Heart right ventricle (tissue), 16 donors: ENCODE data around the gene AQR. TPM values are rescaled to one million over a fixed set of nuclear protein-coding genes. Genes with fewer than 3 reads are reported as not detected.
"Not testable (repeated sequence)": the region's sequence is repeated elsewhere in the genome, so short reads cannot be mapped to it uniquely, and the experiment has no call there.

Experiments
- ATAC-seq, 8 donors: fragments of 200-7000 bp; cut with Tn5 transposase; one replicate each; pipeline ENCODE4 v1.9.1; 2020; ENCODE audit warnings: mild to moderate bottlenecking in 8 of 8, moderate library complexity in 8 of 8, moderate number of reproducible peaks in 1 of 8
- DNase-seq, 2 donors: peaks; one replicate each; pipeline ENCODE4 v3.0.0-alpha.2; 2020
- H3K27ac ChIP-seq, 10 donors: fragments of 200-600 bp; sonication (generic) in 2 of 10; one replicate each; pipeline versions ENCODE4 v1.5.0 to v1.8.0; 2020 to 2022; ENCODE audit warnings: mild to moderate bottlenecking in 3 of 10
- H3K27me3 ChIP-seq, 7 donors: fragments of 200-600 bp; one replicate each; pipeline ENCODE4 v1.8.0; 2021 to 2022; ENCODE audit warnings: mild to moderate bottlenecking in 2 of 7
- H3K36me3 ChIP-seq, 9 donors: fragments of 200-600 bp; sonication (generic) in 1 of 9; one replicate each; pipeline versions ENCODE4 v1.5.0 to v1.8.0; 2020 to 2022; ENCODE audit warnings: mild to moderate bottlenecking in 2 of 9
- H3K4me1 ChIP-seq, 9 donors: fragments of 200-600 bp; sonication (generic) in 1 of 9; one replicate each; pipeline versions ENCODE4 v1.5.0 to v1.8.0; 2020 to 2022; ENCODE audit warnings: mild to moderate bottlenecking in 4 of 9
- H3K4me3 ChIP-seq, 10 donors: fragments of 200-600 bp; sonication (generic) in 2 of 10; one replicate each; pipeline versions ENCODE4 v1.5.0 to v1.8.0; 2020 to 2022; ENCODE audit warnings: mild to moderate bottlenecking in 7 of 10, moderate library complexity in 2 of 10
- H3K9me3 ChIP-seq, 11 donors: fragments of 200-600 bp in 10 of 11; sonication (generic) in 2 of 11; one replicate each; pipeline versions ENCODE4 v1.5.0 to v1.8.0; 2013 to 2022; ENCODE audit warnings: mild to moderate bottlenecking in 2 of 11, control low read depth in 1 of 11, moderate library complexity in 1 of 11
- WGBS, 2 donors: extraction: QIAGEN DNeasy Blood & Tissue Kit; methylation state at CpG; one replicate each; pipeline ENCODE4 v1.1.7; 2013; ENCODE audit warnings: inconsistent platforms in 1 of 2; 5-methylcytosine and 5-hydroxymethylcytosine counted together
- intact Hi-C, 10 donors: fragments of 100-400 bp; cut with DNase I; formaldehyde crosslinking; loops; one replicate each; pipeline versions ENCODE4 v1.11.1 to v1.14.2; 2022
- polyA plus RNA-seq, 2 donors: library from polyadenylated mRNA; stranded (reverse); fragments of 200-250 nt; gene quantifications; one replicate each; pipeline ENCODE4 v1.2.3, GENCODE V29; 2013
- total RNA-seq, 10 donors: library from RNA; stranded (reverse); fragmentation: NEBNext Ultra II Directional in 3 of 10; extraction: Animal tissue kit (Norgen Biotek cat#: 25700) in 3 of 10; gene quantifications; one replicate each; pipeline versions ENCODE4 v1.2.1 to v1.2.4, GENCODE V29; 2021 to 2023
- TF ChIP-seq, protein P1 (sequence below), 9 donors: fragments of 200-600 bp; sonication (generic) in 2 of 9; IDR thresholded peaks; one replicate each; pipeline versions ENCODE4 v1.5.0 to v1.8.0; 2021 to 2022; ENCODE audit warnings: antibody characterized with exemption in 9 of 9, mild to moderate bottlenecking in 5 of 9, moderate library complexity in 1 of 9
- donor health status: Arrhythmogenic right ventricular cardiomyopathy.
- donor health status: ischemic (EF 13 %, LVEDD 7.1; RV severe dilation, severe dysfunction).
- donor health status: healthy with polysubstance abuse.
- donor health status: DM: no; HTN: yes; CAD: no.
- donor health status: DM: no; HTN: no; CAD: no.
- donor health status: ischemic (EF 25% LVEDD 6.9; RV normal size, moderate dysfunction).
- donor health status: ischemic (EF 25% LVEDD 5.7; RV mildly dilated, moderate dysfunction).
- donor health status: healthy.
- donor health status: DM: yes; HTN: yes; CAD: no.
- donor health status: Ischemic cardiomyopathy.
- donor health status: ischemic (EF 35%, LVEDD 5.7; RV mildly dilated, moderate dysfunction).
- donor health status: nonischemic (EF 11% LVEDD 7.7; RV severe dilation, severe dysfunction).
- donor health status: DM: yes; HTN: yes; CAD: no.
- donor health status: PGD.
- donor health status: ischemic (EF 29% LVEDD 5.4; RV normal size, mild dysfunction).
- donor health status: nonischemic (EF 23%, LVEDD 6.1; RV moderate dilation, normal function).

The AQR gene
- total and polyA plus RNA-seq, 12 donors, result 6.5 to 14.6 (median 10.8) TPM

DNA sequence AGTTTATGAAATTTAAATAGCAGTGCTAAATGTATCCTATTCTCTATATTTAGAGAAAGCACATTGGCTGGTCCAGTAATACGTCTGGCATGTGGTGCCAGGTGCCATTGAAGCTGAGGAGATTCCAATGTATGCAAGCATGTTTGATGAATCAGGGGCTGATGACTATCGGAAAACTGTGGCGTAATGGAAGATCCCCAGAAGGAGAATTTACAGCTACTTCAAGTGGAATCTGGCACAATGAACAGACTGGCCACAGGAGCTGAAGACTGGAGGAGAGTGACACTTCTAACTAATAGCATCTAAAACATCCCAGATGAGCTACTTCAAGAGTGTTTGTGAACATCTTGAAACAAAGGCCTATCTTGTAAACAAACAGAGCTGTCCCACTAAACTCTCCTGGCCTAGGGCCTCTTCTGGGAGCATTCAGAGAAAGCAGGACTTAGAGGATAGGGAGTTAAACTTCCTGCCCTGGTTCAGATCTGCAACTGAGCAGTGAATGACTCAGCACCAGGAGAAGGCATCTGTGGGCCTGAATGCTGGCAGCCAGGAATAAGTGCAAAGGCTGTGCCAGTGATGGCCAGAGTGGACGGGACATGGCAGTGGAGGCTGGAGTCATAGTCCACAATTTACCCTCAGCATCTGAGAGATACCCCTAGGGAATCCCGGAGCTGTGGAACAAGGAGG is 159.0 kb downstream of the AQR start:
- Histone ChIP-seq H3K9me3 (peaks cover 0 to 11% (median 0%) of the 10 kb centered on the region in 11 donors), H3K27ac (peak overlapping the region in 3 of 10 donors; percentile 3 to 48 (median 10)), H3K4me3 (no peak overlapping the region), H3K4me1 (peaks cover 0 to 12% (median 0%) of the 10 kb centered on the region in 9 donors), H3K27me3 (no peaks in the 10 kb centered on the region), H3K36me3 (no peaks in the 10 kb centered on the region)
- 67% methylated on average over 5 of the region's 5 CpGs for WGBS, 2 donors
- TF ChIP-seq, protein P1, sequence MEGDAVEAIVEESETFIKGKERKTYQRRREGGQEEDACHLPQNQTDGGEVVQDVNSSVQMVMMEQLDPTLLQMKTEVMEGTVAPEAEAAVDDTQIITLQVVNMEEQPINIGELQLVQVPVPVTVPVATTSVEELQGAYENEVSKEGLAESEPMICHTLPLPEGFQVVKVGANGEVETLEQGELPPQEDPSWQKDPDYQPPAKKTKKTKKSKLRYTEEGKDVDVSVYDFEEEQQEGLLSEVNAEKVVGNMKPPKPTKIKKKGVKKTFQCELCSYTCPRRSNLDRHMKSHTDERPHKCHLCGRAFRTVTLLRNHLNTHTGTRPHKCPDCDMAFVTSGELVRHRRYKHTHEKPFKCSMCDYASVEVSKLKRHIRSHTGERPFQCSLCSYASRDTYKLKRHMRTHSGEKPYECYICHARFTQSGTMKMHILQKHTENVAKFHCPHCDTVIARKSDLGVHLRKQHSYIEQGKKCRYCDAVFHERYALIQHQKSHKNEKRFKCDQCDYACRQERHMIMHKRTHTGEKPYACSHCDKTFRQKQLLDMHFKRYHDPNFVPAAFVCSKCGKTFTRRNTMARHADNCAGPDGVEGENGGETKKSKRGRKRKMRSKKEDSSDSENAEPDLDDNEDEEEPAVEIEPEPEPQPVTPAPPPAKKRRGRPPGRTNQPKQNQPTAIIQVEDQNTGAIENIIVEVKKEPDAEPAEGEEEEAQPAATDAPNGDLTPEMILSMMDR (IDR thresholded peaks at IDR 0.05), result no peak
- intact Hi-C loops, result no loop called here
- ATAC-seq (peak in 5 of 8 donors; percentile 38 to 82 (median 67)), DNase-seq (no peak)

DNA sequence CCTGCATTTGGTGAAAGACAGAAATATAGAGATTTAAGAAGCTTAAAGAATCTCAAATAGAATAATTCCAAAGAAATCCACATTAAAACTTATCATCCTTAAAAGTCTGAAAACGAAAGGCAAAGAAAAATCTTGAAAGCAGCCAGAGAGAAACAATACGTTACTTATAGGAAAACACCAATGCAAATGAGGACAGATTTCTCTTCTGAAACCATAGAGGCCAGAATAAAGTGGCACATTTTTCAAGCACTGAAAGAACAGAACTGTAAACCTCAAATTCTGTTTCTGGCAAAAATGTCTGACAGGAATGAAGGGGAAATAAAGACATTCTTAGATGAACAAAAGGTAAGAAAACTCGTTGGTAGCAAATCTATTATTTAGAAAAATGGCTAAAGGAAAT is 160.4 kb downstream of the AQR start:
- DNase-seq, result no peak
- no peak overlapping the region for H3K27ac ChIP-seq
- WGBS, 2 donors, result 73 to 74% methylated on average over 3 of the region's 3 CpGs
- H3K27me3 ChIP-seq, result no peaks in the 10 kb centered on the region
- peaks cover 0 to 11% (median 0%) of the 10 kb centered on the region in 11 donors for H3K9me3 ChIP-seq
- ATAC-seq, result no peak
- peaks cover 0 to 15% (median 0%) of the 10 kb centered on the region in 9 donors for H3K4me1 ChIP-seq
- TF ChIP-seq, protein P1 (IDR thresholded peaks at IDR 0.05), result no peak
- intact Hi-C loops, result no loop called here
- no peaks in the 10 kb centered on the region for H3K36me3 ChIP-seq
- no peak overlapping the region for H3K4me3 ChIP-seq

DNA sequence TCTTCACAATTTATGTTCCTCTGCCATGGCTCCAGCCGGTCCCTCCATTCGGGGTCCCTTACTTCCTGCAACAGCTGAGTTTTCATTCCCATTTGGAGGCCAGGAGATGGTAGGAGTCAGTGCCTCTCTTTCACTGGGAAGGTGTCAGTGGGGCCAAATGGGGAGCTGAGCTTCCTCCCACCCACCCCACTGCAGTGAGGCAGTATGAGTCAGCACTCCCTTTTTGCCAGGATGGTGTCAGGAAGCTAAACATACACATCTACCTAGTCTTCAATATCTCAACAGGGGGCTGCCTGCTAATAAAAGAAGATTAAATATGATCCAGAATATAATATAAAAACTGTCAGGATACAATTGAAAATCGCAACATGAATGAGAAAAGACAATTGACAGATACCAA is 161.5 kb downstream of the AQR start:
- Histone ChIP-seq H3K9me3 (peaks cover 0 to 11% (median 0%) of the 10 kb centered on the region in 11 donors), H3K36me3 (no peaks in the 10 kb centered on the region), H3K27me3 (no peaks in the 10 kb centered on the region), H3K4me3 (no peak overlapping the region), H3K4me1 (peaks cover 0 to 12% (median 0%) of the 10 kb centered on the region in 9 donors), H3K27ac (no peak overlapping the region)
- DNase-seq (no peak), ATAC-seq (no peak)
- TF ChIP-seq, protein P1 (IDR thresholded peaks at IDR 0.05), result no peak
- 87 to 92% methylated on average over 3 of the region's 3 CpGs for WGBS, 2 donors
- intact Hi-C loops, result no loop called here

DNA sequence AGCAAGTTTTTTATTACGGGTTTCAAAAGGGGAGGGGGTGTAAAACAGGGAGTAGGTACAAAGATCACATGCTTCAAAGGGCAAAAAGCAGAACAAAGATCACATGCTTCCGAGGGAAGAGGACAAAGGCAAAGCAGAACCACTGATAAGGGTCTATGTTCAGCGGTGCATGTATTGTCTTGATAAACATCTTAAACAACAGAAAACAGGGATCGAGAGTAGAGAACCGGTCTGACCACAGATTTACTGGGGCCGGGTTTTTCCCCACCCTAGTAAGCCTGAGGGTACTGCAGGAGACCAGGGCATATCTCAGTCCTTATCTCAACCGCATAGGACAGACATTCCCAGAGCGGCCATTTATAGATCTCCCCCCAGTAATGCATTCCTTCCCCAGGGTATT is 162.3 kb downstream of the AQR start:
- ATAC-seq, H3K4me3 ChIP-seq, intact Hi-C loops, H3K27ac ChIP-seq, H3K27me3 ChIP-seq, H3K36me3 ChIP-seq, DNase-seq, H3K4me1 ChIP-seq: not testable (repeated sequence)
- peaks cover 0 to 11% (median 0%) of the 10 kb centered on the region in 11 donors for H3K9me3 ChIP-seq
- WGBS, 2 donors, result 83 to 90% methylated on average over 8 of the region's 8 CpGs

DNA sequence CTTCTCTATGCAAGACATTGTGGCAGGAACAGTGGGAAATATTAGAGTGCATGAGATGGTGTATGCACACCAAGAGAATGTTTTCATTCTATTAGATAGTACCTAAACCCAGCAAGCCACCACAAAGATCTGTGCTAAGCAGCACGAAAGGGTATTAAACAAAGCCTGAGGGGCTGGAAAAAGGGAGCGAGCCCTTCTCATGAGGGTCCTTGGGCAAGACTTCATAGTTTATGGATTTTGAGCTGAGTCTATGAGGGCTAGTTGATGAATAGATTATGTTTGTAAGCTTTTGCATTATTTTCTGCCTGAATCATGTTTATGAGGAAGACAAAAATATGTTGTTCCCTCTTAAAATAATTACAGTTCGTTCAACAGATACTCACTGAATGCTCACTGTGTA is 164.8 kb downstream of the AQR start:
- DNase-seq (no peak), ATAC-seq (no peak)
- Histone ChIP-seq H3K27ac (no peak overlapping the region), H3K9me3 (peaks cover 0 to 11% (median 0%) of the 10 kb centered on the region in 11 donors), H3K4me1 (peaks cover 0 to 22% (median 7%) of the 10 kb centered on the region in 9 donors), H3K4me3 (no peak overlapping the region), H3K36me3 (no peaks in the 10 kb centered on the region), H3K27me3 (peaks cover 0 to 12% (median 5%) of the 10 kb centered on the region in 7 donors)
- 70 to 82% methylated on average over 3 of the region's 3 CpGs for WGBS, 2 donors
- intact Hi-C loops, result no loop called here
- TF ChIP-seq, protein P1 (IDR thresholded peaks at IDR 0.05), result no peak
